Activated CD8-positive, alpha-beta T cell treated with anti-CD3 and anti-CD28 coated beads for 36 hours (primary cell): ENCODE results near the gene SKI. TPM values are rescaled to one million over a fixed set of nuclear protein-coding genes. Genes with fewer than 3 reads are reported as not detected.

ENCODE experiments used
- ATAC-seq: fragments of 200-7000 bp; cut with Tn5 transposase; one replicate; pipeline ENCODE4 v1.10.0; 2021; ENCODE audit warnings: mild to moderate bottlenecking, moderate library complexity
- CTCF ChIA-PET: fragments of 350-600 bp; sonication (Branson Sonifier 250); formaldehyde crosslinking; loops from one replicate; lab custom pipeline; 2021; ENCODE audit warnings: antibody characterized with exemption; lab: Charles Lee
- POLR2A ChIA-PET: fragments of 350-600 bp; sonication (Branson Sonifier 250); formaldehyde crosslinking; loops from one replicate; lab custom pipeline; 2021; ENCODE audit warnings: antibody characterized with exemption; lab: Charles Lee
- DNase-seq: peaks from one replicate; pipeline ENCODE4 v3.0.0-alpha.2; 2020
- H3K27ac Mint-ChIP-seq: one replicate; pipeline ENCODE4 v1.8.0; 2021; ENCODE audit warnings: mild to moderate bottlenecking, mixed read lengths
- H3K27me3 Mint-ChIP-seq: one replicate; pipeline ENCODE4 v1.8.0; 2021; ENCODE audit warnings: mixed read lengths
- H3K36me3 Mint-ChIP-seq: one replicate; pipeline ENCODE4 v1.8.0; 2021; ENCODE audit warnings: low read depth, mixed read lengths
- H3K4me1 Mint-ChIP-seq: one replicate; pipeline ENCODE4 v1.8.0; 2021; ENCODE audit warnings: low read depth, mixed read lengths
- H3K4me3 Mint-ChIP-seq: one replicate; pipeline ENCODE4 v1.8.0; 2021; ENCODE audit warnings: mild to moderate bottlenecking, moderate library complexity, mixed read lengths
- H3K9me3 Mint-ChIP-seq: one replicate; pipeline ENCODE4 v1.8.0; 2021; ENCODE audit warnings: mixed read lengths
- CTCF ChIP-seq: fragments of 200-600 bp; IDR thresholded peaks from one replicate; pipeline ENCODE4 v1.8.0; 2022; ENCODE audit warnings: antibody characterized with exemption, mild to moderate bottlenecking
- intact Hi-C: fragments of 100-400 bp; cut with micrococcal nuclease; formaldehyde crosslinking; loops from one replicate; pipeline ENCODE4 v1.10.0; 2022
- total RNA-seq, 2 experiments: library from RNA; stranded (reverse); gene quantifications; one replicate each; pipeline ENCODE4 v1.2.3, GENCODE V29; 2021

Gene SKI
- total RNA-seq, 2 experiments from 2014 or later: 27.5 to 28.3 TPM

GRCh38 chr1:2201062-2201461, 27.1 kb upstream of the SKI start:
- Mint-ChIP-seq H3K27ac (no peak overlapping the region), H3K27me3 (no peaks in the 10 kb centered on the region), H3K36me3 (no peaks in the 10 kb centered on the region), H3K4me1 (peaks cover 19% of the 10 kb centered on the region), H3K9me3 (no peaks in the 10 kb centered on the region), H3K4me3 (no peak overlapping the region)
- no peak for TF ChIP-seq CTCF
- CTCF ChIA-PET: interaction anchor here (12.9 kb wide), 1 partner anchor 179 kb away, joined by 239 read pairs; no protein-coding TSS in a partner anchor
- DNase-seq: no peak
- POLR2A ChIA-PET: no interaction called here
- intact Hi-C loops: no loop called here
- ATAC-seq: no peak

- H3K4me3 Mint-ChIP-seq: no peak overlapping the region
- no peak for TF ChIP-seq CTCF
- H3K27me3 Mint-ChIP-seq: no peaks in the 10 kb centered on the region
- H3K9me3 Mint-ChIP-seq: no peaks in the 10 kb centered on the region
- ATAC-seq: no peak
- no peak overlapping the region for H3K27ac Mint-ChIP-seq
- no peak for DNase-seq
- ChIA-PET POLR2A (interaction anchor here (0.7 to 1.7 kb wide), 6 partner anchors 8 to 179 kb away, joined by 3 to 6 read pairs (median 4); partner anchors contain the start of gene FAAP20), CTCF (interaction anchor here (1.3 to 1.6 kb wide), 2 partner anchors 28 to 50 kb away, joined by 3 to 4 read pairs; no protein-coding TSS in a partner anchor)
- H3K36me3 Mint-ChIP-seq: no peaks in the 10 kb centered on the region
- peaks cover 19% of the 10 kb centered on the region for H3K4me1 Mint-ChIP-seq
- intact Hi-C loops: no loop called here
Observed at GRCh38 chr1:2202008-2202575, 26.0 kb upstream of the SKI start.

DNA sequence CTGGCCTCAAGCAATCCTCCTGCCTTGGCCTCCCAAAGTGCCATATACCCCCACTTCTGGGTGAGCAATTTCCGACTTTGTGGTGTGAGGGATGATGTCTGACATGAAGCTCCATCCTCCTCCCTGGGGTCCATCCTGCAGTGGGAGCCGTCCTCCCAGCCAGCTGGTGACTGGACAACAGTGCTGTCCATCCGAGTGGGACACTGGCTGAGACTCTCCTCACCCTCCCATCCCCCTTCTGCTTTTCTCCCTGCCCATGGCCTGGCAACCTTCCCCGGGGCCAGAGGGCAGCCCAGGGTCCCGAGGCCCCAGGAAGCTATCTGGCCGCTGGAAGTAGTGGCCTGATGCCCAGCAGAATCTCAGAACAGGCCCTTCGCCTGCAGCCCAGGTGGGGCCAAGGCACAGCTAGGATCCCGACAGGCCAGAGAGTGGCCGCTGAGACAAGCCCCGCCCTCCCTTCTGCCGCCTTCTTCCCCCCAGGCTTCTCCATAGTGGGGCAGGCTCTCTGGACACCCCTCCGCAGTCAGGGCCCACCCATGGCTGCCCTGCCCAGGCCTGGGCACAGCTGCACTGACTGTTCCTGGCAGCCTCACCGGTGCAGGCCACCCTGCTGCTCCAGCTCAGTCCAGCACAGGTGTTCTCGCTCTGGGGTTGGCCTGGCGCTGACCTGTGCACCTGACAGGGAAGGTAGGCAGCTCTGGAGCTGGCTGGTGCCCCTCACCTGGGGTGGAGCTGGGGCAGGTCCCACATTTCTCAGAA, 25.1 kb upstream of the SKI start:
- intact Hi-C loops: no loop called here
- Mint-ChIP-seq H3K9me3 (no peaks in the 10 kb centered on the region), H3K27me3 (no peaks in the 10 kb centered on the region), H3K36me3 (no peaks in the 10 kb centered on the region), H3K4me3 (no peak overlapping the region), H3K4me1 (peaks cover 17% of the 10 kb centered on the region), H3K27ac (no peak overlapping the region)
- POLR2A ChIA-PET: interaction anchor here (0.7 to 1.7 kb wide), 9 partner anchors 8 to 178 kb away, joined by 3 to 6 read pairs (median 4); partner anchors contain the start of gene FAAP20
- ATAC-seq (no peak), DNase-seq (no peak)
- CTCF ChIA-PET: interaction anchor here (0.6 to 1.6 kb wide), 4 partner anchors 9 to 178 kb away, joined by 3 to 4 read pairs (median 4); no protein-coding TSS in a partner anchor
- no peak for TF ChIP-seq CTCF

GRCh38 chr1:2203671-2204414, 24.3 kb upstream of the SKI start:
- intact Hi-C loops: no loop called here
- no peaks in the 10 kb centered on the region for H3K27me3 Mint-ChIP-seq
- H3K36me3 Mint-ChIP-seq: no peaks in the 10 kb centered on the region
- no peaks in the 10 kb centered on the region for H3K9me3 Mint-ChIP-seq
- POLR2A ChIA-PET: interaction anchor here (0.9 to 3.9 kb wide), 5 partner anchors 26 to 175 kb away, joined by 3 to 15 read pairs (median 4); no protein-coding TSS in a partner anchor
- DNase-seq (no peak), ATAC-seq (no peak)
- no peak overlapping the region for H3K27ac Mint-ChIP-seq
- TF ChIP-seq CTCF: no peak
- CTCF ChIA-PET: interaction anchor here (0.6 to 1.6 kb wide), 5 partner anchors 8 to 178 kb away, joined by 3 to 5 read pairs (median 4); partner anchors contain the start of gene FAAP20
- H3K4me3 Mint-ChIP-seq: no peak overlapping the region
- H3K4me1 Mint-ChIP-seq: peaks cover 9% of the 10 kb centered on the region
